NCI-H146 treated with DMSO at 0.1 percent for 48 hours (cell line): ENCODE measurements around the gene RASEF.
"Not testable (repeated sequence)": the region's sequence is repeated elsewhere in the genome, so short reads cannot be mapped to it uniquely, and the experiment has no call there.

Experiments used
- DNase-seq: peaks from one replicate; lab custom pipeline; 2025; ENCODE audit not compliant: unreplicated experiment; lab: John Stamatoyannopoulos, UW

The RASEF gene

GRCh38 chr9:83062651-83063527, at the start of gene RASEF:
RASEF (minus strand) TSS chr9:83063142; CDS start chr9:83062867, 275 bp downstream.
- DNase-seq = no peak

- DNase-seq = no peak
Measured at GRCh38 chr9:83111169-83111568, 48.2 kb upstream of the RASEF start.

GRCh38 chr9:83109296-83109695, 46.4 kb upstream of the RASEF start:
- DNase-seq = no peak

DNA sequence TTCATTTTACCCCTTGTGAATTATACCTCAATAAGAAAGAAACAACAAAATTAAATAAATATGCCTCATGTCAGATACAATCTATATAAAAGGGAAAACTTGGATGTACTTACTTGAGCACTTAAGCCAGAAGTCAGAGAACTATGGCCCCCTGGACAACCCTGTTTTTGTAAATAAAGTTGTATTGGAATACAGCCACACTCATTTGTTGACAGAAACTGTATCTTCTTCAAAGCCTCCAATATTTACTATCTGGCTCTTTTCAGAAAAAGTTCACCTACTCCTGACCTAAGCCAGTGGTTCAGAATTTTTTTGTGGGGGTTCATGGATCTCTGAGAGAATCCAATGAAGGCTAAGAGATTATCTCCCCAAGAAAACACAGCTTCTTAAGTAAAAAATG, 45.3 kb upstream of the RASEF start:
- DNase-seq = no peak

DNA sequence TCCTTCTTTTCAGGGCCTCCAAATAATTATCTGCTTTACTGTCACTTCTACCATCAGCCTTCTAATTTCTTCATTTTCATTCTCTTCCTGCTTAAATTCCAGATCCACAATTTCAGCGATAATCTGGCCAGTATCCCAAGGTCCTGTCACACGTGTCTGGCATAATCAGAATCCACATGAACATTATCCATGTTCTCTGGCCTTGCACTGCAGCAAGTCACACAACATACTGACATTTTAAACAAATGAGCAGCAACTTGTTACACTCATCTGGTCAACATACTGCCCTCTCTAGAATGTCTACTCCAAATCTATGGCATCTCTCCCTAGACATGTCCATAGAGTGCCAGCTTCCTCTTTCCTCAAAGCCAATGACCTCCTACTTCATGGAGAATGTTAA, 43.8 kb upstream of the RASEF start:
- no peak for DNase-seq

GRCh38 chr9:83106263-83106662, 43.3 kb upstream of the RASEF start:
- no peak for DNase-seq

DNA sequence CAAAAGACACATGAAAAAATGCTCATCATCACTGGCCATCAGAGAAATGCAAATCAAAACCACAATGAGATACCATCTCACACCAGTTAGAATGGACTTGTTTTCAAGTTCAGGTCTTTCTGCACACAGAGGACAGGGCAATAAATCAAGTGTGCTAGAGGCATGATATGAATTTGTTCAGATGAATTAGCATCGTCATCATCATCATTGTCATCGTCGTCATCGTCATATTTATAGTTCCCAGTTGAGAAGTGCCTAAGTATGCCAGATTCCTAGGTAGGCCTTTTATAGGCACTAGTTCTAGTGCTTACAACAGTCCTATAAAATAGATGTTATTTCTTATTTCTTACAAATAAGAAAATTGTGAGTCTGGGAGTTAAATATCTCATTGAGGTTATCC, 34.7 kb upstream of the RASEF start:
- no peak for DNase-seq

DNA sequence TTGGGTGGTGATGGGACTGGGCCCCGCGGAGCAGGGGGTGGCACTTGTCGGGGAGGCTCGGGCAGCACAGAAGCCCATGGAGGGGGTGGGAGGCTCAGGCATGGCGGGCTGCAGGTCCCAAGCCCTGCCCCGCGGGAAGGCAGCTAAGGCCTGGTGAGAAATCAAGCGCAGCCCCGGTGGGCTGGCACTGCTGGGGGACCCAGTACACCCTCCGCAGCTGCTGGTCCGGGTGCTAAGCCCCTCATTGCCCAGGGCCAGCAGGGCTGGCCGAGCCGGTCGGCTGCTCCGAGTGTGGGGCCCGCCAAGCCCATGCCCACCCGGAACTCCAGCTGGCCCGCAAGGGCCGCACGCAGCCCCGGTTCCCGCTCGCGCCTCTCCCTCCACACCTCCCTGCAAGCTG, 30.4 kb upstream of the RASEF start:
- DNase-seq = not testable (repeated sequence)

- DNase-seq = no peak
Measured at GRCh38 chr9:83081846-83082245, 18.9 kb upstream of the RASEF start.

DNA sequence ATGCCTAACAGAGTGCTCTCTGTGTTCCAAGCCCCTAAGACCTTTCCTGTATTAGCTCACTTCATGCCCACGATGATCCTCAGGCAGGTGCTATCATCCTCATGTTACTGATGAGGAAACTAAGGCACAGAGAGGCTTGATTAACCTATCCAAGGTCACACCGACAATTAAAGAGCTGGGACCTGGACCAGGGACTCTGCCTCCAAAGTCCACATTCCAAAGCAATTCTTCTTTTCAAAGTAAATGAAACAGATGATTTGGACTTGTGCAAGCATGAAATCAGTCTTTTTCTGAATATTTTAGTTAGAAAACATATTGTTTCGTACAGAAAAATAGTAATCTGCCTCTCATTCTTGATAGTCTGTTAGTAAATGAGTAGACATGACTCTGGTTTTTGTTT, 18.1 kb upstream of the RASEF start:
- DNase-seq = no peak

- not testable (repeated sequence) for DNase-seq
Measured at GRCh38 chr9:83075932-83076331, 13.0 kb upstream of the RASEF start.

DNA sequence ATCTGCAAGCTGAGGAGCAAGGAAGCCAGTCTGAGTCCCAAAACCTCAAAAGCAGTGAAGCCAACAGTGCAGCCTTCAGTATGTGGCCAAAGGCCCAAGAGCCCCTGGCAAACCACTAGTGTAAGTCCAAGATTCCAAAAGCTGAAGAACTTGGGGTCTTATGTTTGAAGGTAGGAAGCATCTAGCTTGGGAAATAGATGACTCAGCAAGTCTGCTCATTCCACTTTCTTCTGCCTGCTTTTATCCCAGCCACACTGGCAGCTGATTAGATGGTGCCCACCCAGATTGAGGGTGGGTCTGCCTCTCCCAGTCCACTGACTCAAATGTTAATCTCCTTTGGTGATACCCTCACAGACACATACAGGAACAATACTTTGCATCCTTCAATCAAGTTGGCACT, 9.6 kb upstream of the RASEF start:
- DNase-seq = not testable (repeated sequence)

GRCh38 chr9:83071626-83072025, 8.7 kb upstream of the RASEF start:
- no peak for DNase-seq

- no peak for DNase-seq
Measured at GRCh38 chr9:83070261-83070660, 7.3 kb upstream of the RASEF start.

GRCh38 chr9:83069651-83070050, 6.7 kb upstream of the RASEF start:
- DNase-seq = no peak

DNA sequence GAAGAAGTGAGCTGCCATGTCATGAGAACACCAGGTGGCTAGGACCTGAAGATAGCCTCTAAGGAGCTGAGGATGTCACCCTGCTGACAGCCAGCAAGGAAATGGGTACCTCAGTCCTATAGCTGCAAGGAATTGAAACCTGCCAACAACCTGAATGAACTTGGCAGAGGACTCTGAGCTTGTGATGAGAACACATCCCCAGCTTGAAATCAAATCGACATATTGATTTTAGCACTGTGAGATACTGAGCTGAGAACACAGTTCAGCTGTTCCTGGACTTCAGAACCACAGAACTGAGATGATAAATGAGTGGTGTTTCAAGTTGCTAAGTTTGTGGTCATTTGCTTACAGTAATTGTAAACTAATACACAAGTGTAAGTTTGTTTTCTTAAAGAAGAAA, 5.5 kb upstream of the RASEF start:
- DNase-seq = no peak

DNA sequence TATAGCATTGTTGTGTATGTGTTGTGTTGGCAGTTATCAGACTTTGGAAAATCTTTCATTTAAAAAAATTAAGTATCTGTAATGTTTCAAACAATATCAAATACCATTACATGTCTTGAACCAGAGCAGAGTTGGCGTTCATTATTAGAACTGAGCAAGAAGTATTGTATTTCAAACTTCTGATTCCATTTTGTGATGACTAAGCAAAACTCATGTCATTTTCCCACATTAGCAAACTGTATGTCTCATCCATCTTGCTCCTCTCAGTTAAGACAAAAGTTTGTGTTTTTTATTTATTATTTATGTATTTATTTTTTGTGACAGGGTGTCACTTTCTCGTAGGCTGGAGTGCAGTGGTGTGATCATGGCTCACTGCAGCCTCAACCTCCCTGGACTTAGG, 4.6 kb upstream of the RASEF start:
- no peak for DNase-seq

DNA sequence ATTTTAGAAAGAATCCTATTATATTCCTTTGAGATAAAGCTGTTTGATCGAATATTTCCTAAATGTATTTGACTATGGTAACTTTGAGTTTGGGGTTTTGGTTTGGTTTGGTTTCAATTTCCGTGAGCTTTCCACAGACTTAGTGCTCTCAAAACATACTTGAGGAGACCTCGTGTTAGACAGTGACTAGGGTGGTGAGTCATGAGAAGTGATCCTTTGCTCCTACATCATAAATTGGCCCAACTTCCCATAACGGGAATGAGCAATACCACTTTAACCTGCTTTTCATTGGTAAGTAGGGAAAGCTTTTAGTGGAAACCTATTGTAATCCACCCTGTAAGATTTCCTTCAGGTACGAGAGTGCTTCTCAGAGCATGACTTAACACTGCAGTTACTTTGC, 3.8 kb upstream of the RASEF start:
- DNase-seq = no peak

- DNase-seq = no peak
Measured at GRCh38 chr9:83065233-83065632, 2.3 kb upstream of the RASEF start.

DNA sequence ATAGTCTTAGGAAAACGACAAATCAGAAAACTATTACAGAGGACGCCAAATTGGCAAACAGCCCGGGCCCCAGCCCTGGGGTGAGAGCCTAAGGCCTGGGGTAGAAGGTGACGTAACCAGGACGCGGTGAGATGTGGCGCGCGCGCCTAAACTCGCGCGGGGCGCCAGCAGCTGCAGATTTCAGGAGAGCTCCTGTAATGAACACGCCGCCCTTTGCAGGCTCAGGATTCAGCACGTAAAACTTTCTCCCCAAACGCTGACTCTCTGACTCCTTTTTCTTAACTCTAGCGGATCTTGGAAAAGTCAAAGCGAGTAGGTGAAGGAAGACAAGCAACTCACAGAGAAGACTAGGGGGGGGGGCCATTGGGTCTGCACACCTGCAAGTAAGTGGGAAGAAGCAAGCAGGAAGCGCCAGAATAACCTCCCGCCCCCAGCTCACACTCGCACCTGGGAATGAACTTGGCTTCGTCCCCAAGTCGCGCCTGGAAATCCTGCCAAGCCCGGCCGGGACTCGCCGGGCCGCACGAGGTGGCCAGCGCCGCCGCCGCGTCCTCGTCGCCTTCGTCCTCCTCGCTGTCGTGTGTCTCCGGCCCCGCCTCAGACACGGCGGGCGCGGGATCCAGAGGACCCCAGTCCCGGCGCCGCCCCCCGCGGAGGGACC, 822 bp downstream of the RASEF start:
- no peak for DNase-seq

GRCh38 chr9:83061036-83061435, 1.9 kb downstream of the RASEF start:
- DNase-seq = no peak

DNA sequence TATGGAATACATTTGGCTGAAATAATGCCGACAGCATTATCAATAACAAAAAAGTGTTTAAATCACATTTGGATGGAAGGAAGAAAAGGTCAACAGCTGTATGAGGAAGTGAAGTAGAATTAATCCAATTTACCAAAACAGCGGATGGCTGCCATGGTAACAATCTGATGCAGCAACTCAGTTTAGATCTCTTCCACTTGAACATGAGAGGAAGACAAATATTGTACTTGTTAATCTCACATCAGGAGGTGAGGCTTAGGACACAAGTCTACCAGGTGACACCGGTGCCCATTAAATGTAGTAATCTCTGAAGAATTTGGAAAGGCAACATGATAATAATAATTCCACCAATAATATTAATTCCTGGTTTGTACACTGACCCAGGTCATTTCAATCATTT, 2.4 kb downstream of the RASEF start:
- no peak for DNase-seq

- DNase-seq = no peak
Measured at GRCh38 chr9:83059417-83059816, 3.5 kb downstream of the RASEF start.
